ENCODE measurements around the gene SINHCAF. TPM values are rescaled to one million over a fixed set of nuclear protein-coding genes. Genes with fewer than 3 reads are reported as not detected.

The SINHCAF gene
- total RNA-seq (2022; extraction: Qiagen RNA extraction) = 38.4 to 52.9 TPM (median 44.6 TPM) in 5 replicates

GRCh38 chr12:31325877-31326631 lies at the start of gene SINHCAF:
Gene SINHCAF (minus strand): TSS chr12:31326150. CDS start chr12:31298204, 27,946 bp downstream.

Measured in A549 treated with CORT108297 at 1 μM for 4 hours (cell line).